Bronchial epithelial cell (primary cell): ENCODE results near the gene PLEKHA3. TPM values are rescaled to one million over a fixed set of nuclear protein-coding genes. Genes with fewer than 3 reads are reported as not detected.
A peak's percentile ranks its signal among the peaks of the same experiment; 100 is the strongest.

ENCODE experiments used
- DNase-seq: peaks from one replicate; pipeline ENCODE4 v3.0.0-alpha.2; 2010; ENCODE audit warnings: low read depth
- FAIRE-seq: peaks from 2 replicates; lab custom pipeline; 2011; peaks lifted over from hg19 to GRCh38; lab: Jason Lieb, UNC
- H3K27me3 ChIP-seq: 2 replicates; pipeline ENCODE4 v1.5.1; 2011; ENCODE audit warnings: low read length; ENCODE audit not compliant: control insufficient read depth, insufficient read depth
- H3K36me3 ChIP-seq: 2 replicates; pipeline ENCODE4 v1.5.1; 2011; ENCODE audit warnings: low read length; ENCODE audit not compliant: control insufficient read depth, insufficient read depth
- H3K4me3 ChIP-seq: 2 replicates; pipeline ENCODE4 v1.5.1; 2011; ENCODE audit warnings: mild to moderate bottlenecking, low read depth, low read length, control low read depth
- total RNA-seq: library from RNA; depleted of rRNA; stranded (reverse); fragments of >200 nt; gene quantifications from 2 replicates; pipeline ENCODE4 v1.2.1, GENCODE V29; 2014
- TF ChIP-seq, protein P1 (sequence below): IDR thresholded peaks from 2 replicates; pipeline ENCODE4 v1.5.1; 2011; ENCODE audit warnings: mild to moderate bottlenecking, moderate library complexity, low read length, control low read depth, inconsistent platforms; ENCODE audit not compliant: insufficient read depth, severe bottlenecking

Gene PLEKHA3
- total RNA-seq, 1 donor from 2014 or later = 4.7 TPM

DNA sequence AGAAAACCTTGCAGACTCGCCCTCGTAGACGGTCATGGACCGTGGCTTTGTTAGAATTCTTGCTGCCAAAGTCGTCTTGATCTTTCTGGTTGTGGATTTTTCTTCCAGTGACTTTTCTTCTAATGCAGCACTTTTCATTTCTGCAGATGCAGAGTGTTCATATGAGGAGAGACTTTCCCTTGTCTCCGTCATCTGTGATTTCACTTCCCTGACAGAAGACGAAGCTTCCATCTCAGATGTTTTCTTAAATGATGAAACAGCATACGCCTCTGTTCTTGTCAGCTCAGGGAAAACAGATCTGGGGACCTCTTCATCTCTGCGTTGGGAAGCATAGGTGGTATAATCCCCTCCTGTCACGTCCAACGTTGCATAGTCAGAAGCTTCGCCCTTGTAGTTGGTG is 50.9 kb downstream of the PLEKHA3 start:
- TF ChIP-seq, protein P1, sequence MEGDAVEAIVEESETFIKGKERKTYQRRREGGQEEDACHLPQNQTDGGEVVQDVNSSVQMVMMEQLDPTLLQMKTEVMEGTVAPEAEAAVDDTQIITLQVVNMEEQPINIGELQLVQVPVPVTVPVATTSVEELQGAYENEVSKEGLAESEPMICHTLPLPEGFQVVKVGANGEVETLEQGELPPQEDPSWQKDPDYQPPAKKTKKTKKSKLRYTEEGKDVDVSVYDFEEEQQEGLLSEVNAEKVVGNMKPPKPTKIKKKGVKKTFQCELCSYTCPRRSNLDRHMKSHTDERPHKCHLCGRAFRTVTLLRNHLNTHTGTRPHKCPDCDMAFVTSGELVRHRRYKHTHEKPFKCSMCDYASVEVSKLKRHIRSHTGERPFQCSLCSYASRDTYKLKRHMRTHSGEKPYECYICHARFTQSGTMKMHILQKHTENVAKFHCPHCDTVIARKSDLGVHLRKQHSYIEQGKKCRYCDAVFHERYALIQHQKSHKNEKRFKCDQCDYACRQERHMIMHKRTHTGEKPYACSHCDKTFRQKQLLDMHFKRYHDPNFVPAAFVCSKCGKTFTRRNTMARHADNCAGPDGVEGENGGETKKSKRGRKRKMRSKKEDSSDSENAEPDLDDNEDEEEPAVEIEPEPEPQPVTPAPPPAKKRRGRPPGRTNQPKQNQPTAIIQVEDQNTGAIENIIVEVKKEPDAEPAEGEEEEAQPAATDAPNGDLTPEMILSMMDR = no peak
- no peak for FAIRE-seq
- Histone ChIP-seq H3K36me3 (peaks cover 2% of the 10 kb centered on the region), H3K4me3 (no peak overlapping the region), H3K27me3 (no peaks in the 10 kb centered on the region)
- no peak for DNase-seq

DNA sequence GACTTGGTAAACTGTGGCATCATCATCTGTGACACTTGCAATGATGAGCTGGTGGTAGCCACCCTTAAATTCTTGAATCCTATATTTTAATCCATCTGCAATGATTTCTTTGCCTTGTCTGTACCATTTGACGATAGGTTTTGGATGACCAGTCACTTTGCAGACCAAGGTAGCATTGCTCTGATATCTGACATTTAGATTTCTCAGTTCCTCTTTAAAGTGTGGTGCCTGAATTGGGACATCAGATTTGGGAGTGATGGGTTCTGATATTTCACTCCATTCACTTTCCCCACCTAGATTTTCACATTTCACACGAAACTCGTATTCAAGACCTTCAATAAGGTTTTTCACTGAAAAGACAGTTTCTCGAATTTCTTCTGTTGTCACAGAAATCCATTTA is 55.8 kb downstream of the PLEKHA3 start:
- TF ChIP-seq, protein P1 = no peak
- Histone ChIP-seq H3K36me3 (peaks cover 2% of the 10 kb centered on the region), H3K27me3 (no peaks in the 10 kb centered on the region), H3K4me3 (no peak overlapping the region)
- no peak for FAIRE-seq
- no peak for DNase-seq

DNA sequence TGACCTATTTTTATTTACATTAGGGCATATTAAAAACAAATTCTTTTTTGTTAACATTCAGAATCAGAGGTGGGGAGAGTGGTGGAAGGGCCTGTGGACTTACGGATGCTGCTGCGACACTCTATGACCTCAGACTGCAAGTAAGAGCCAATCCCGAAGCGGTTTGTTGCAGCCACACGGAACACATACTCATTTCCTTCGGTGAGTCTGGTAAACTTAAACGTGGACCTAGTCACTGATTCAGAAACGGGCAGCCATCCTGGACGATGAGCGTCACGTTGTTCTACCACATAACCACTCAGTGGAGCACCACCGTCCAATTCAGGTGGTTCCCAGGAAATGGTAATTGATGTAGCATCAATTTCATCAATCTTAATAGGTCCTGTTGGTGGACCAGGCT is 61.9 kb downstream of the PLEKHA3 start:
- TF ChIP-seq, protein P1 = no peak
- DNase-seq = no peak
- FAIRE-seq = no peak
- H3K36me3 ChIP-seq = no peaks in the 10 kb centered on the region
- H3K27me3 ChIP-seq = no peaks in the 10 kb centered on the region
- H3K4me3 ChIP-seq = no peak overlapping the region

DNA sequence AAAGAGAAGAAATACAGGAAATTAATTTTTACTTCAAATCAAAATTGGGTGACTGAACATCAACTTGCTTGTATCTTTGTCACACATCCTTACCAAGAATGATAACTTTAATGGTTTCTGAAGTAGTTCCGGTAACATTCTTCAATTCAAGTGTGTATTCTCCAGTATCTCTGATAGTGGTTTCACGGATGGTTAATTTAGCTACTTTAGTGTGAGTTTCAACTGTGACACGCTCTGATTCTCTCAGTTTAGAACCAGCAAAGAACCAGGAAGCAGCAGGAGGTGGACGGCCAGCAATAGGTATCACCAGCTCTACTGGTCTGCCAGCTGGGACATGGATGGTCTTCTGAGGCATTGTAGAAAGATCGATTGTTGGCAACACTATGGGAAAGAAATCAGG is 62.3 kb downstream of the PLEKHA3 start:
- Histone ChIP-seq H3K36me3 (no peaks in the 10 kb centered on the region), H3K4me3 (no peak overlapping the region), H3K27me3 (no peaks in the 10 kb centered on the region)
- FAIRE-seq (no peak), DNase-seq (no peak)
- TF ChIP-seq, protein P1 = no peak

DNA sequence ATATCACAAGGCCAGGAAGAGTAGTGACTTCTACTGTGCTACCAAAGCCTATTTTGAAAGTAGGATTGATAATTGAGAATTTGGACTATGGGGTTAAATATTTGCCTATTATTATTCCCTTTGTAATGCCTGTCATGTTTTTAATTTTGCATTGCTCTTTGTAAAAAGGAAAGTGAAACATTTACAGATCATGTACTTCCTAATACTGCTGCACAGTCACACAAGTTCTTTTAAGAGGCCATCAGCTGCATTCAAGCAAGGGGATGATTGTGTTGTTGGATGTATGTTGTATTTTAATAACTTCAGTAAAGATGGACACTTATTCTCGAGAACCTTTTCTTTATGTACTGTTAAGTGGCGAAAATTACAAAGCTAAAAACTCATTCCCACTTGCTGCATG is 70.1 kb downstream of the PLEKHA3 start:
- TF ChIP-seq, protein P1 = no peak
- Histone ChIP-seq H3K4me3 (no peak overlapping the region), H3K36me3 (no peaks in the 10 kb centered on the region), H3K27me3 (no peaks in the 10 kb centered on the region)
- DNase-seq (no peak), FAIRE-seq (no peak)

DNA sequence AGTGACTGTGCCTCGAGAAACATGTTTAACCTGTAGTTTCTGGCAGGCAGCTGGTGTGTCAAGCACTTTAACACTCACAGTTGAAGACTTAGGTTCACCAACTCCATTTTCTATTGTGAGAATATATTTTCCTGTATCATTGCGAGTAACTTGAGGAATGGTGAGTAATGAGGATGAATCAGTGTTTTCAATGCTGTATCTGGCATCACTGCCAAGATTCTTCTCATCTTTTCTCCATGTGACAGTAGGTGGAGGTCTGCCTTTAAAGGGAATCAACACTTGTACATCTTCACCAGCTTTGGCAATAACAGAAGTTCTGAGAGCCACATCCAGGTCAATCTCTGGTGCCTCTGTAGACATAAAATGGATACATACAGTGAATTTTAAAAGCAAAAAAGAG is 72.8 kb downstream of the PLEKHA3 start:
- FAIRE-seq = no peak
- no peaks in the 10 kb centered on the region for H3K36me3 ChIP-seq
- DNase-seq = peak; percentile 94
- TF ChIP-seq, protein P1 = no peak
- H3K27me3 ChIP-seq = no peaks in the 10 kb centered on the region
- no peak overlapping the region for H3K4me3 ChIP-seq
